Epithelial cell of esophagus (primary cell): ENCODE results near the gene GPBP1.
A peak's percentile ranks its signal among the peaks of the same experiment; 100 is the strongest.
"Not testable (repeated sequence)": the region's sequence is repeated elsewhere in the genome, so short reads cannot be mapped to it uniquely, and the experiment has no call there.

Experiments used
- DNase-seq: peaks from one replicate; pipeline ENCODE4 v3.0.0; 2010; ENCODE audit warnings: low read depth
- H3K4me3 ChIP-seq: 2 replicates; pipeline ENCODE4 v1.5.1; 2011; ENCODE audit warnings: mild to moderate bottlenecking, low read length, control low read depth
- CTCF ChIP-seq: IDR thresholded peaks from 2 replicates; pipeline ENCODE4 v1.5.1; 2011; ENCODE audit warnings: low read depth, mild to moderate bottlenecking, low read length, control low read depth, inconsistent platforms; ENCODE audit not compliant: insufficient read depth; ENCODE audit errors: missing control alignments

GPBP1 gene

GRCh38 chr5:57277085-57277484 lies 103.2 kb downstream of the GPBP1 start:
- TF ChIP-seq CTCF = peak; percentile 14
- no peak overlapping the region for H3K4me3 ChIP-seq
- peak; percentile 33 for DNase-seq

- DNase-seq = peak; percentile 92
- TF ChIP-seq CTCF = no peak
- H3K4me3 ChIP-seq = no peak overlapping the region
Measured at GRCh38 chr5:57280853-57281252, 107.0 kb downstream of the GPBP1 start.

- DNase-seq, H3K4me3 ChIP-seq: not testable (repeated sequence)
Measured at GRCh38 chr5:57285084-57285483, 111.2 kb downstream of the GPBP1 start.

- no peak for DNase-seq
- no peak for TF ChIP-seq CTCF
- no peak overlapping the region for H3K4me3 ChIP-seq
Measured at GRCh38 chr5:57291894-57292293, 118.0 kb downstream of the GPBP1 start.

GRCh38 chr5:57292336-57292735 lies 118.5 kb downstream of the GPBP1 start:
- TF ChIP-seq CTCF = no peak
- no peak overlapping the region for H3K4me3 ChIP-seq
- no peak for DNase-seq

- H3K4me3 ChIP-seq = no peak overlapping the region
- peak; percentile 89 for DNase-seq
- peak; percentile 89 for TF ChIP-seq CTCF
Measured at GRCh38 chr5:57298295-57298984, 124.6 kb downstream of the GPBP1 start.

GRCh38 chr5:57298985-57299491 lies 125.2 kb downstream of the GPBP1 start:
- TF ChIP-seq CTCF = peak; percentile 60
- peak; percentile 84 for DNase-seq
- H3K4me3 ChIP-seq = no peak overlapping the region
